SK-N-SH treated with all-trans-retinoic acid at 6 μM for 48 hours (cell line): ENCODE results near the gene NCAM1.

ENCODE experiments used
- GLIS3 ChIP-seq: fragments of 250-450 bp; sonication (Bioruptor Pico); IDR thresholded peaks from 2 replicates; pipeline ENCODE4 v1.5.0; 2020; ENCODE audit warnings: mild to moderate bottlenecking, moderate library complexity
- ZFP30 ChIP-seq: fragments of 450-650 bp; formaldehyde crosslinking; IDR thresholded peaks from 2 replicates; pipeline ENCODE4 v1.5.0; 2022; ENCODE audit warnings: mild to moderate bottlenecking, moderate library complexity
- ZNF70 ChIP-seq: fragments of 450-650 bp; formaldehyde crosslinking; IDR thresholded peaks from 2 replicates; pipeline ENCODE4 v1.5.0; 2020; ENCODE audit warnings: mild to moderate bottlenecking, moderate library complexity

DNA sequence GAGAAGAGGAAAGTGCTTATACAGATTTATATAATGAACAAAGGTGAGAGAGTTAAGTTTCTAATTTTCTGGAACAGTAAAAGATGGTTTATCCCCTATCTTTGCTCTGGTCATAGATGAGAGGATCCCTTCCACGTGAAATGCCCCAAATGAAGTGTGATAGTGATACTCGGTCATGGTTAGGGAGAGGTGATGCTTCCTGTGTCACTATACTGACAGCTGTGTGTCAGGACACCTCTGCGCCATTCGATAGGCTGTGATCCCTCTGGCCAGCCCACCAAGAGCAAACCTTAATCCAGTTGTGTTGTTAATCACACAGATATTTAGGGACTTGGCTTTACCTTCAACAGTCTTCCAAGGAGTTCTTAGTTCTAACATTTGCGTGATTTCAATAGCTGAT is 57.7 kb downstream of the NCAM1 start:
- TF ChIP-seq ZFP30 (CRISPR knock-in tag) (no peak), ZNF70 (CRISPR knock-in tag) (no peak), GLIS3 (CRISPR knock-in tag) (no peak)
